Esophagus muscularis mucosa (tissue), 3 donors: ENCODE results near the gene STX3.

Experiments used
- POLR2A ChIP-seq: fragments of 450-650 bp; IDR thresholded peaks from one replicate; pipeline ENCODE4 v1.6.1; 2017; ENCODE audit warnings: antibody characterized with exemption, moderate library complexity, mild to moderate bottlenecking, low read depth
- POLR2AphosphoS5 ChIP-seq, 2 donors: sonication (generic); formaldehyde crosslinking; IDR thresholded peaks; one replicate each; pipeline ENCODE4 v1.6.1; 2017; ENCODE audit warnings: antibody characterized with exemption in 2 of 2
- TF ChIP-seq, protein P1 (sequence below), 3 experiments: fragments of 200-600 bp in 2 of 3; fragments of 450-650 bp in 1 of 3; sonication (generic) in 2 of 3; IDR thresholded peaks; one replicate each; pipeline ENCODE4 v1.5.1; 2017 to 2019; ENCODE audit warnings: antibody characterized with exemption in 3 of 3, mild to moderate bottlenecking in 2 of 3, moderate library complexity in 1 of 3

DNA sequence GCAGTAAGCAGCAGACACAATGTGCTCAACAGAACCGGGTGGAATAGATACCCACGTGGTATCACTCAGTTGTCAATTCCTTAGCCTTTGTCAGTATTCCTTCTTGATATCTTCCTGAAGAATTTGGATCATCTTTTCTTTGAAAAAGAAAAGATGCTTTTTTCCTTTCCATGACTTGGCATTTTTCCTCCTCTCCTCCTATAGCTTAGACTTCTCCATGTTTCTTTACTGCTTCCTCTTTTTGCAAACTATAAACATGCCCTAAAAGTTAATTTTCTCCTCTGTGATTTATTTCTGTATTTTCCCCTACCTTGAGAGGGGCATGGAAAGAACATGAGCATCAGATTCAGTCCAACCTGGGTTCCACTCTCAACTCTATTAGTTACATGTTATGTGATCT is 78.4 kb downstream of the STX3 start:
- TF ChIP-seq POLR2AphosphoS5 (IDR thresholded peaks at IDR 0.05) (no peak), POLR2A (no peak)
- TF ChIP-seq, protein P1, sequence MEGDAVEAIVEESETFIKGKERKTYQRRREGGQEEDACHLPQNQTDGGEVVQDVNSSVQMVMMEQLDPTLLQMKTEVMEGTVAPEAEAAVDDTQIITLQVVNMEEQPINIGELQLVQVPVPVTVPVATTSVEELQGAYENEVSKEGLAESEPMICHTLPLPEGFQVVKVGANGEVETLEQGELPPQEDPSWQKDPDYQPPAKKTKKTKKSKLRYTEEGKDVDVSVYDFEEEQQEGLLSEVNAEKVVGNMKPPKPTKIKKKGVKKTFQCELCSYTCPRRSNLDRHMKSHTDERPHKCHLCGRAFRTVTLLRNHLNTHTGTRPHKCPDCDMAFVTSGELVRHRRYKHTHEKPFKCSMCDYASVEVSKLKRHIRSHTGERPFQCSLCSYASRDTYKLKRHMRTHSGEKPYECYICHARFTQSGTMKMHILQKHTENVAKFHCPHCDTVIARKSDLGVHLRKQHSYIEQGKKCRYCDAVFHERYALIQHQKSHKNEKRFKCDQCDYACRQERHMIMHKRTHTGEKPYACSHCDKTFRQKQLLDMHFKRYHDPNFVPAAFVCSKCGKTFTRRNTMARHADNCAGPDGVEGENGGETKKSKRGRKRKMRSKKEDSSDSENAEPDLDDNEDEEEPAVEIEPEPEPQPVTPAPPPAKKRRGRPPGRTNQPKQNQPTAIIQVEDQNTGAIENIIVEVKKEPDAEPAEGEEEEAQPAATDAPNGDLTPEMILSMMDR (IDR thresholded peaks at IDR 0.05) = no peak
